H1 (cell line): ENCODE data around the gene CTNND2.

Experiments
- BRCA1 ChIP-seq: IDR thresholded peaks from 2 replicates; pipeline ENCODE4 v1.6.1; 2012; ENCODE audit warnings: low read depth, low read length, improper control_type of control experiment
- CREB1 ChIP-seq: IDR thresholded peaks from 2 replicates; pipeline ENCODE4 v1.6.1; 2012; ENCODE audit warnings: inconsistent platforms
- EGR1 ChIP-seq: IDR thresholded peaks from 2 replicates; pipeline ENCODE4 v1.6.1; 2011; ENCODE audit warnings: low read depth, low read length, borderline replicate concordance
- EP300 ChIP-seq, 2 experiments: IDR thresholded peaks; 1 replicate in 1 of 2; 2 replicates in 1 of 2; pipeline ENCODE4 v1.6.1; 2011 to 2012; ENCODE audit warnings: low read depth in 2 of 2, low read length in 2 of 2, mild to moderate bottlenecking in 2 of 2, borderline replicate concordance in 1 of 2, inconsistent platforms in 1 of 2, moderate library complexity in 1 of 2
- MAFK ChIP-seq: IDR thresholded peaks from 2 replicates; pipeline ENCODE4 v1.6.1; 2012; ENCODE audit warnings: low read depth, mild to moderate bottlenecking, improper control_type of control experiment, low read length
- POLR2AphosphoS5 ChIP-seq: IDR thresholded peaks from 2 replicates; pipeline ENCODE4 v1.6.1; 2011; ENCODE audit warnings: low read depth, low read length
- RAD21 ChIP-seq, 2 experiments: IDR thresholded peaks in 1 of 2; conservative IDR thresholded peaks in 1 of 2; 2 replicates each; pipeline ENCODE4 v1.6.1; 2011; ENCODE audit warnings: low read depth in 2 of 2, low read length in 2 of 2, improper control_type of control experiment in 1 of 2, inconsistent platforms in 1 of 2, mild to moderate bottlenecking in 1 of 2, moderate library complexity in 1 of 2
- SP1 ChIP-seq: IDR thresholded peaks from 2 replicates; pipeline ENCODE4 v1.6.1; 2011; ENCODE audit warnings: low read depth, low read length
- YY1 ChIP-seq: IDR thresholded peaks from 2 replicates; pipeline ENCODE4 v1.6.1; 2011; ENCODE audit warnings: low read depth, mild to moderate bottlenecking, low read length
- TF ChIP-seq, protein P1 (sequence below): IDR thresholded peaks from 2 replicates; pipeline ENCODE4 v1.6.1; 2012; ENCODE audit warnings: inconsistent platforms
- TF ChIP-seq, protein P2 (sequence below), 3 experiments: IDR thresholded peaks; 1 replicate in 2 of 3; 2 replicates in 1 of 3; pipeline versions ENCODE4 v1.5.1 to v1.6.1; 2011; ENCODE audit warnings: low read length in 3 of 3, mild to moderate bottlenecking in 3 of 3, inconsistent platforms in 2 of 3, low read depth in 1 of 3, moderate library complexity in 1 of 3; ENCODE audit not compliant: insufficient read depth in 1 of 3; ENCODE audit errors: control extremely low read depth in 1 of 3

- TF ChIP-seq SP1 (no peak), MAFK (no peak), YY1 (no peak), CREB1 (no peak), EP300 (IDR thresholded peaks at IDR 0.05; ENCODE audit: borderline replicate concordance in 1 of 2, low read depth in 2 of 2, low read length in 2 of 2) (no peak), BRCA1 (no peak), POLR2AphosphoS5 (no peak), RAD21 (IDR thresholded peaks at IDR 0.05 in 1 of 2, conservative IDR thresholded peaks at IDR 0.05 in 1 of 2; ENCODE audit: low read depth in 2 of 2, low read length in 2 of 2) (no peak), EGR1 (no peak)
- TF ChIP-seq, protein P1, sequence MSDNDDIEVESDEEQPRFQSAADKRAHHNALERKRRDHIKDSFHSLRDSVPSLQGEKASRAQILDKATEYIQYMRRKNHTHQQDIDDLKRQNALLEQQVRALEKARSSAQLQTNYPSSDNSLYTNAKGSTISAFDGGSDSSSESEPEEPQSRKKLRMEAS = no peak
- TF ChIP-seq, protein P2, sequence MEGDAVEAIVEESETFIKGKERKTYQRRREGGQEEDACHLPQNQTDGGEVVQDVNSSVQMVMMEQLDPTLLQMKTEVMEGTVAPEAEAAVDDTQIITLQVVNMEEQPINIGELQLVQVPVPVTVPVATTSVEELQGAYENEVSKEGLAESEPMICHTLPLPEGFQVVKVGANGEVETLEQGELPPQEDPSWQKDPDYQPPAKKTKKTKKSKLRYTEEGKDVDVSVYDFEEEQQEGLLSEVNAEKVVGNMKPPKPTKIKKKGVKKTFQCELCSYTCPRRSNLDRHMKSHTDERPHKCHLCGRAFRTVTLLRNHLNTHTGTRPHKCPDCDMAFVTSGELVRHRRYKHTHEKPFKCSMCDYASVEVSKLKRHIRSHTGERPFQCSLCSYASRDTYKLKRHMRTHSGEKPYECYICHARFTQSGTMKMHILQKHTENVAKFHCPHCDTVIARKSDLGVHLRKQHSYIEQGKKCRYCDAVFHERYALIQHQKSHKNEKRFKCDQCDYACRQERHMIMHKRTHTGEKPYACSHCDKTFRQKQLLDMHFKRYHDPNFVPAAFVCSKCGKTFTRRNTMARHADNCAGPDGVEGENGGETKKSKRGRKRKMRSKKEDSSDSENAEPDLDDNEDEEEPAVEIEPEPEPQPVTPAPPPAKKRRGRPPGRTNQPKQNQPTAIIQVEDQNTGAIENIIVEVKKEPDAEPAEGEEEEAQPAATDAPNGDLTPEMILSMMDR (IDR thresholded peaks at IDR 0.05; ENCODE audit: control extremely low read depth in 1 of 3, insufficient read depth in 1 of 3, low read depth in 1 of 3, low read length in 3 of 3) = no peak
These were observed 313.8 kb downstream of the CTNND2 start for GRCh38 chr5:11590475-11590874.
